Measurements from ENCODE around the gene THRB. TPM values are rescaled to one million over a fixed set of nuclear protein-coding genes. Genes with fewer than 3 reads are reported as not detected.

THRB gene
- total and polyA plus RNA-seq, 9 of the 15 experiments (the other 6 are each of a cell fraction or from before 2014, with no cell fraction given), result 1.7 to 14.9 (median 6.9) TPM

GRCh38 chr3:24259901-24260512, 234.6 kb downstream of the THRB start (continued):
- no peak for TF ChIP-seq DEAF1 (CRISPR knock-in tag; IDR thresholded peaks at IDR 0.05)
- no peak for TF ChIP-seq HNRNPK (IDR thresholded peaks at IDR 0.05; ENCODE audit: low read depth, low read length, poor library complexity, severe bottlenecking)
- TF ChIP-seq MEIS2 (IDR thresholded peaks at IDR 0.05; ENCODE audit: partially characterized antibody), result peak; percentile 83
- 0 out of 3 replicates have a peak, but pooled peaks of 1 of the 2 experiments have one; percentile 66 for TF ChIP-seq CBX3 (IDR thresholded peaks at IDR 0.05; ENCODE audit: borderline replicate concordance in 1 of 2, low read length in 2 of 2)
- peak in 1 of 2 experiments; percentile 62; a peak in 1 of 4 replicates for TF ChIP-seq TBL1XR1 (IDR thresholded peaks at IDR 0.05; ENCODE audit: low read length in 2 of 2)
- TF ChIP-seq BHLHE40 (IDR thresholded peaks at IDR 0.05; ENCODE audit: low read length), result no peak
- peak; percentile 88; the same call in 1 of the 2 replicates for TF ChIP-seq SMARCC2 (IDR thresholded peaks at IDR 0.05; ENCODE audit: low read depth)
- TF ChIP-seq TFAP4 (CRISPR knock-in tag; IDR thresholded peaks at IDR 0.05; ENCODE audit: borderline replicate concordance), result peak; percentile 45; the same call in 1 of the 2 replicates
- 0 out of 4 replicates have a peak, but pooled peaks of 1 of the 2 experiments have one; percentile 19 for TF ChIP-seq MAZ (CRISPR knock-in tag; conservative IDR thresholded peaks at IDR 0.05 in 1 of 2, IDR thresholded peaks at IDR 0.05 in 1 of 2)
- TF ChIP-seq VEZF1 (CRISPR knock-in tag; IDR thresholded peaks at IDR 0.05), result peak; percentile 38
- TF ChIP-seq SMARCB1 (IDR thresholded peaks at IDR 0.05; ENCODE audit: insufficient read length, low read depth), result no peak
- TF ChIP-seq ZKSCAN8 (CRISPR knock-in tag; IDR thresholded peaks at IDR 0.05), result peak; percentile 76; the same call in 1 of the 2 replicates
- peak; percentile 84 for TF ChIP-seq CBFA2T3 (IDR thresholded peaks at IDR 0.05)
- TF ChIP-seq ARNT (IDR thresholded peaks at IDR 0.05), result 0 out of 4 replicates have a peak, but pooled peaks of 1 of the 2 experiments have one; percentile 43

Data from K562 (cell line).